Activated CD8-positive, alpha-beta memory T cell treated with anti-CD3 and anti-CD28 coated beads for 1 hour (primary cell): ENCODE data around the gene OSGIN1.
"Not testable (repeated sequence)": the region's sequence is repeated elsewhere in the genome, so short reads cannot be mapped to it uniquely, and the experiment has no call there.

Experiments
- DNase-seq, 2 donors: peaks; one replicate each; pipeline ENCODE4 v3.0.0-alpha.2; 2020; ENCODE audit warnings: low read depth in 1 of 2; ENCODE audit errors: extremely low read depth in 1 of 2

OSGIN1 gene

GRCh38 chr16:83940630-83941378, 12.2 kb upstream of the OSGIN1 start:
- DNase-seq, result no peak

DNA sequence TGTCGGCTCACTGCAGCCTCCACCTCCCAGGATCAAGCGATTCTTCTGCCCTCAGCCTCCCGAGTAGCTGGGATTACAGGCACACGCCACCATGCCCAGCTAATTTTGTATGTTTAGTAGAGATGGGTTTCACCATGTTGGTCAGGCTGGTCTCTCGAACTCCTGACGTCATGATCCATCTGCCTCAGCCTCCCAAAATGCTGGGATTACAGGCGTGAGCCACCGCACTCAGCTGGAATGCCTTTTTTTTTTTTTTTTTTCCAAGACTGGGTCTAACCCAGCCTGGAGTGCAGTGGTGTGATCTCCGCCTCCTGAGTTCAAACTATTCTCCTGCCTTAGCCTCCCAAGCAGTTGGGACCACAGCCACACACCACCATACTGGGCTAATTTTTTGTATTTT, 11.5 kb upstream of the OSGIN1 start:
- not testable (repeated sequence) for DNase-seq

DNA sequence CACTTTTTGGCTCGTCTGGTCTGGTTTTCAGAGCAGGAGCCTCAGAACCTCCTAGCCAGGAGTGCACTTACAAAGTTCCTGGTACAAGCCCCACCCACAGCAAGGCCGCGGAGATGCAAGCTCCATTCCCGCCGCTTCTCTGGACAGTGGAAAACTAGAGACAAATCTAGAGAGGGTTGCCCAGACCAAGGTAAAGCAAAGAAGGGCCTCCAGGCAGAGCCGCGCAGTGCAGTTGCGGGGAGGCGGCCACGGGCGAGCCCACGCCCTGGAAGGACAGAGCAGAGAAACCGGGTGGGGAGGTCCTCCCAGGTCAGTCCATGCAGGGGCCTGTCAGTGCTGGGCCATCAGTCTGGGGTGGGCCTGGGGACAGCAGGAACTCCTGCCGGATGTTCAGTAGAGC, 11.0 kb upstream of the OSGIN1 start:
- DNase-seq, result no peak

DNA sequence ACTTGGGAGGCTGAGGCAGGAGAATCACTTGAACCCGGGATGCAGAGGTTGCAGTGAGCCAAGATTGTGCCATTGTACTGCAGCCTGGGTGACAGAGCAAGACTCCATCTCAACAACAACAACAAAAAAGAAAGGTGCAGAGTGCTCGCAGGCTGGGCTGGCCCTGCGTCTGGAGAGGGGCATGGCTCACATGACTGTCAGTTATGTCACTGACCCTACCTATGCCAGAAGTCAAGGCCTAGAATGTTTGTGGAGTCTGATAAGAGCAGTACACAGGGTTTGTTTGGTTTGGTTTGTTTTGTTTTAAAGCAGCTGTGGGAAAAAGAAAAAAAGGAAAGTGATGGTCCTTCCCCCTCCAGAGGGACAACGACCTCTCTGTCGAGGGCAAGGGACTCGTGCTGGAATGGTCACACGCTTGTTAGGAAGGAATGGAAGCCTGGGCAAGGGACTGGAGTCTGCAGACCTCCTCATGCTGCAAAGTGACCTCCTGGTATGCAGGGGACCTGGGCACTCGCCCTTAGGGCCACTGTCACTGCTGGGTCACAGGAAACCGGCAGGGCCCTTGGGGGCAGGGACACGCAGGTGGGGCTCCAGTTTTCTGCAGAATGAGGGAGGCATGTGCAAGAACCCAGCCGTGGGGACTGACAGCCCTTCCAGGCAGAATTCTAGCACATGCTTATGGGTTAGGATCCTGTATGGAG, 10.1 kb upstream of the OSGIN1 start:
- DNase-seq, result no peak

DNA sequence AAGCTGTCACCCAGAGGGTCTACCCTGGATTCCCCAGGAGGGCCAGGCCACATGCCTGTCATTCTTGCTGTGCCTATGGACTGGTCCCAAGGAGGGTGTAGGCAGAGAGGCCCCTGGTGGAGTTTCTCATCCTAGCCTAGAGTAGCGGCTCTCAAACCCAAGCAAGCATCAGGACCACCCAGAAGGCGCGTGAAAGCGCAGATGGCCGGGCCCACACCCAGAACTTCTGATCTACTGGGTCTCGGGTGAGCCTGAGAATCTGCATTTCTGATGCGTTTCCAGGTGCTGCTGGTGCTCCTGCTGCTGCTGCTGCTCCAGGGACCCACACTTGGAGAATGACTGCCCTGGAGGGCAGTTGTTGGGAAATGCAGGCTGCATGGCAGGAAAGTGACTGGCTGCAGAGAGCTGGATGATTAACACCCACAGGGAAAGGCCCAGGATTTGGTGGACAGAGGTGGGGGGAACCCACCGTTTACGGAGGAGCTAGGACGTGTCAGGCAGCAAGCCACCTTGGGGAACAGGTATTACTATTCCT, 9.5 kb upstream of the OSGIN1 start:
- no peak for DNase-seq

DNA sequence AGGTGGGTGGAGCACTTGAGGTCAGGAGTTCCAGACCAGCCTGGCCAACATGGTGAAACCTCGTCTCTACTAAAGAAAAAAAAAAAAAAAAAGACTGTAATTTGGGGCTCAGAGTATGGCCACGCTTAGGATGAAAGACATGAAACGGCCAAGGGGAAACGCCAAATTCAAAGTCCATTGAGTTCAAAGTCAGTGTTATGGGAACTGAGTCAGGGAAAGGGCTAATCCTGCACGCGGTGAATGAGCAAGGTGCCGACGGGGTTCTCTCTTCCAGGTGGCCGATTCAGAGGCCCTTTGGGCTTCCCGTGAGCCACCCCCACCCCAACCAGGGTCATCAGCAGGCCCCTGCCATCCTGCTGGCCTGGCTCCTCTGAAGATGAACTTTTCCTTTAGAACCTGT, 7.5 kb upstream of the OSGIN1 start:
- DNase-seq, result no peak

GRCh38 chr16:83946154-83946780, 6.8 kb upstream of the OSGIN1 start:
- no peak for DNase-seq

- no peak for DNase-seq
Observed at GRCh38 chr16:83946781-83947566, 6.1 kb upstream of the OSGIN1 start.

GRCh38 chr16:83947642-83948234, 5.3 kb upstream of the OSGIN1 start:
- no peak for DNase-seq

DNA sequence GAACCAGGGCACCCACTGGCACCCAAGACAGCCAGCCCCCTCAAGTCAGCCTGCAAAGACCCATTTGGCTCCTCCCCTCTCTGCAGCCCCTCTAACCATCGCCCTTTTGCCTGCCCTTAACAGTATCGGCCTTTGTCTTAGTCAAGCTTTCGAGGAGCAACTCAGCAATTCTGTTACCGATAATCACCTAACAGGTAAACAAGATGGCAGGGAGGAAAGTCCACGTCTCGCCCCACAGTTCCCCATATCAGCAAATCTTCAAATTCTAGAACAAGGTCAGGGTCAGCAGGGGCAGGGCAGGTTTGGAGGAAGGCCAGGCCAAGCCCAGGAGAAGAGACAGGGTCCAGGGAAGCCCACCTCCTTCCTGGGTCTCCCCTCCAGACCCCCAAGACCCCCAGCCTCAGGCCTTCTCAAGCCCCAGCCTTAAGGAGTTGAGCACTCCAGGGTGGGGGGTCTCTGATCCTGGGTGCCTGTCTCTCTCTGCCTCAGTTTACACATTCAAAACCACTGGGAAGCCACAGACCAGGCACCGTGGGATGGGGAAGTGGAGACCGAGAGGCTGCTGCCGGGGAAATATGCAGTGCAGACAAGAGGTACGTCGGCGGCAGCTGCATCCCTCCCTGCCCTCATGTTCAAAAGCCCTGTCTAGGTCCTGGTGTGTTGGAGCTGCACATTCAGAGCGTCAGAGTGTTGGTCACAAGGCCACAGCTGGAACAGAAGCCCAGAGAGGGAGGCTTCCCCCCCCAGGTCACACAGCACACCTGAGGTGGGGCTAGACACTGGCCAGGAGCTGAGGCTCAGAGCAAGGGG, 3.9 kb upstream of the OSGIN1 start:
- no peak for DNase-seq

GRCh38 chr16:83949724-83950001, 3.4 kb upstream of the OSGIN1 start:
- DNase-seq, result no peak

DNA sequence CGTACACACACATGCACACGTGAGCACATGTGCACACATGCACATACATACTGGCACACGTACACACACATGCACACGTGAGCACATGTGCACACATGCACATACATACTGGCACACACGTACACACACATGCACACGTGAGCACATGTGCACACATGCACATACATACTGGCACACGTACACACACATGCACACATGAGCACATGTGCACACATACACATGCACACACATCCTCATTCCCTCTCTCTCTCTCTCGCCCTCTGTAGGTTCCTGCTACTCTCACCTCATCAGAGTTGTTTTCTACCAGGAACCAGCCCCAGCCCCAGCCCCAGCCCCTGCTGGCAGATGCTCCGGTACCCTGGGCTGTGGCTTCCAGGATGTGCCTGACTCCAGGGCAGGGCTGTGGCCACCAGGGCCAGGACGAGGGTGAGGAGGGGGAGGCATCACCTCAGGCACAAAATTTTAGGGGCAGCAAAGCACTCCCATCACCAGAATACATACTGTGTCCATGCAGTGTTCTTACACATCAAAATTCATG, 2.1 kb upstream of the OSGIN1 start:
- not testable (repeated sequence) for DNase-seq

DNA sequence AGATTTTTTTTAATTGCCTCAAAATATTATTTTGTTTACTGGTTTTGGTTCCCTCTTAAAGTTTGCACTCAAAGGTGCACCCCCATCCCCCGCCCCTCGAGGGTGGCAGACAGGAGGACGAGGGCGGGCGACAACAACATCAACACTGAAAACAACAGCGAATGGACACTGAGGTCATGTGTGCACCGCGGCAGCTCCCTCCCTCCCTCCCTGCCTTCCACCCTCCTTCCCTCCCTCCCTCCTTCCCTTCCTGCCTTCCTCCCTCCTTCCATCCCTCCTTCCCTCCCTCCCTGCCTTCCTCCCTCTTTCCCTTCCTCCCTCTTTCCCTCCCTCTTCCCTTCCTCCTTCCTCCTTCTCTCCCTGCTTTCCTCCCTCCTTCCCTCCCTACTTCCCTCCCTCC, 1.5 kb upstream of the OSGIN1 start:
- DNase-seq, result no peak

DNA sequence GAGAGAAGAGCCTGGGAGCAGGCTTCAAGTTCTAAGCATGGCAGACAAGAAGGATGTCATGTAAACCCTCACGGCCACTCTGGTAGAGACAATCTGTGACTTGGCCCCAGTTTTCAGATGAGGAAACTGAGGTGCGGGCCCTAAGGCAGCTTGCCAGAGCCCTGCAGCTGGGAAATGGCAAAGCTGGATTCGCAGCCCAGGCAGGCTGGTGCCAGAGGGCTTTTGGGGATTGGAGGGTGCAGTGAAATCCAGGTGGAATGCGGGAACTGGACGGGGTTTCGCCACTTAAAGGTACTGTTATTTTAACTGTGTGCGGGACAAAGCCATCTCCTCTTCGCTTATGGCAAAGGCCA, 477 bp upstream of the OSGIN1 start:
- no peak for DNase-seq

GRCh38 chr16:83953796-83954576, 946 bp downstream of the OSGIN1 start:
- no peak for DNase-seq

DNA sequence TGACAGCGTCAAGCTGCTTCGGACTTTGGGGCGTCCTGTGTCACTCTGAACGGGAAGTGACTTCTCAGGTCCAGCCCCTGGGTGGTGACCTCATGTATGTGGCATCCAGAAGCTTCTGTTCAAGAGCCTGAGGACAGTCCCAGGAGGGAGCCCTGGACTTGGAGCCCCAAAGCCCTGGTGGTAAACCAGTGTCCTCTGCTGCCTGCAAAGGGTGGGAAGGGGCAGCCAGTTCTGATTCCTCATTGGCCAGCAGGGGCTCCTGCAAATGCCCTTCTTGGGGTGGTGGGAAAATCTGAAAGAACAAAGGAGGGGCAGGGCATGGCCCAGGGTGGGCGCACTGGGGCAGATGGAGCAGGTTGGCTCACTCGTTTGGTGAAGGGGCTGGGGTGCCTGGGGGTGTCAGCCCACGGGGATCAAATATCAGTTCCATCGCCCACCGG, 1.6 kb downstream of the OSGIN1 start:
- no peak for DNase-seq

GRCh38 chr16:83955218-83956130, 2.4 kb downstream of the OSGIN1 start:
- no peak for DNase-seq
